Sigmoid colon (tissue), 3 donors: ENCODE results near the gene AKAP12.

Source experiments
- CTCF ChIP-seq, 4 experiments: fragments of 450-650 bp in 3 of 4; fragments of 200-600 bp in 1 of 4; IDR thresholded peaks; one replicate each; pipeline ENCODE4 v1.5.1; 2016 to 2019; ENCODE audit warnings: antibody characterized with exemption in 4 of 4, mild to moderate bottlenecking in 3 of 4, moderate library complexity in 2 of 4
- POLR2A ChIP-seq, 2 donors: fragments of 450-650 bp; IDR thresholded peaks; one replicate each; pipeline ENCODE4 v1.6.1; 2016; ENCODE audit warnings: antibody characterized with exemption in 2 of 2, mild to moderate bottlenecking in 2 of 2, moderate library complexity in 2 of 2

DNA sequence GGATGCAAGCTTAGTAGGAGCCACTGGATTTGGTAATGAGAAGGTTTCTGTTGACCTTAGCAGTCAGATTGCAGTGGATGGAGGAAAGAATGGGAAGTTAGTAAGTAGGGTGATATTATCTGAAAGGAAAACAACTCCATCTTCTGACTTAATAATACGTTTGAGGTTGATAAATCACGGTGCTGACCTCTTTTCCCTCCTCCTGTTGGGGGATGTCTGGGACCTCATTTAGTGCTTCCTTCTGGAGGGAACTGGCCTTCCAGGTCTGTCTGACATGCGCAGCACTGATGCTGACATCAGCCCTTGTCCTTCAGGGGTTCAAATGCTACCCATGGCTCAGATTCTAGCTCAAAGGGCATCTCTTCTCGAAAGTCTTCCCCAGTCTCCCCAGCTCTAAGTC, 48.2 kb upstream of the AKAP12 start:
- no peak for TF ChIP-seq CTCF (IDR thresholded peaks at IDR 0.05)
- no peak for TF ChIP-seq POLR2A (IDR thresholded peaks at IDR 0.05)
